GM23338 (cell line): ENCODE data around the gene TAPBPL. TPM values are rescaled to one million over a fixed set of nuclear protein-coding genes. Genes with fewer than 3 reads are reported as not detected.

Source experiments
- ATAC-seq: fragments of 200-7000 bp; cut with Tn5 transposase; 3 replicates; pipeline ENCODE4 v1.9.1; 2020
- DNase-seq: peaks from one replicate; pipeline ENCODE4 v3.0.0-alpha.2; 2015; ENCODE audit warnings: low spot score
- H2AFZ ChIP-seq: fragments of 200-600 bp; sonication (generic); 2 replicates; pipeline ENCODE4 v1.8.0; 2016; ENCODE audit warnings: antibody characterized with exemption, mild to moderate bottlenecking, moderate library complexity
- H3F3A ChIP-seq: fragments of 200-600 bp; sonication (generic); replicated peaks from 2 replicates; pipeline ENCODE4 v1.8.0; 2017; ENCODE audit warnings: antibody characterized with exemption, mixed run types, low read depth
- H3K27ac ChIP-seq: fragments of 200-600 bp; sonication (generic); 2 replicates; pipeline ENCODE4 v1.6.1; 2016; ENCODE audit warnings: low read depth
- H3K27me3 ChIP-seq: fragments of 200-600 bp; sonication (generic); 2 replicates; pipeline ENCODE4 v1.8.0; 2016; ENCODE audit warnings: mild to moderate bottlenecking, mixed run types, moderate library complexity; ENCODE audit not compliant: insufficient read depth
- H3K36me3 ChIP-seq: fragments of 200-600 bp; sonication (generic); 2 replicates; pipeline ENCODE4 v1.8.0; 2016; ENCODE audit warnings: mild to moderate bottlenecking; ENCODE audit not compliant: insufficient read depth
- H3K4me1 ChIP-seq: fragments of 200-600 bp; sonication (generic); 2 replicates; pipeline ENCODE4 v1.8.0; 2016; ENCODE audit warnings: mild to moderate bottlenecking, moderate library complexity; ENCODE audit not compliant: insufficient read depth
- H3K4me2 ChIP-seq: fragments of 200-600 bp; sonication (generic); 2 replicates; pipeline ENCODE4 v1.7.1; 2017; ENCODE audit warnings: mixed run types
- H3K4me3 ChIP-seq: fragments of 200-600 bp; sonication (generic); 2 replicates; pipeline ENCODE4 v1.6.1; 2016; ENCODE audit warnings: mixed run types
- H3K79me2 ChIP-seq: fragments of 200-600 bp; sonication (generic); replicated peaks from 2 replicates; pipeline ENCODE4 v1.8.0; 2017; ENCODE audit warnings: mild to moderate bottlenecking; ENCODE audit not compliant: insufficient read depth
- H3K9me2 ChIP-seq: fragments of 200-600 bp; sonication (generic); 2 replicates; pipeline ENCODE4 v1.8.0; 2017; ENCODE audit not compliant: insufficient read depth
- H4K20me1 ChIP-seq: fragments of 200-600 bp; sonication (generic); replicated peaks from 2 replicates; pipeline ENCODE4 v1.8.0; 2017; ENCODE audit warnings: mild to moderate bottlenecking; ENCODE audit not compliant: insufficient read depth
- H3K27ac Mint-ChIP-seq: 2 replicates; pipeline ENCODE4 v1.8.0; 2020; ENCODE audit warnings: inconsistent platforms, mild to moderate bottlenecking, moderate library complexity, mixed read lengths
- H3K27me3 Mint-ChIP-seq: 3 replicates; pipeline ENCODE4 v1.8.0; 2022; ENCODE audit warnings: low read depth, mild to moderate bottlenecking, moderate library complexity, mixed read lengths, inconsistent platforms; ENCODE audit not compliant: insufficient read depth, poor library complexity
- H3K36me3 Mint-ChIP-seq: 3 replicates; pipeline ENCODE4 v1.8.0; 2021; ENCODE audit warnings: low read depth, mild to moderate bottlenecking, inconsistent platforms, moderate library complexity, mixed read lengths
- H3K4me1 Mint-ChIP-seq: 3 replicates; pipeline ENCODE4 v1.8.0; 2020; ENCODE audit warnings: mild to moderate bottlenecking, inconsistent platforms, mixed read lengths
- H3K4me3 Mint-ChIP-seq: 3 replicates; pipeline ENCODE4 v1.8.0; 2021; ENCODE audit warnings: moderate library complexity, mild to moderate bottlenecking, inconsistent platforms, mixed read lengths
- H3K9me3 Mint-ChIP-seq: 3 replicates; pipeline ENCODE4 v1.8.0; 2020; ENCODE audit warnings: moderate library complexity, mild to moderate bottlenecking, inconsistent platforms, mixed read lengths
- EZH2 ChIP-seq: fragments of 200-600 bp; sonication (generic); IDR thresholded peaks from one replicate; pipeline ENCODE4 v1.8.0; 2017; ENCODE audit warnings: antibody characterized with exemption, mild to moderate bottlenecking, low read depth; ENCODE audit not compliant: unreplicated experiment
- JUNB ChIP-seq: IDR thresholded peaks from one replicate; pipeline ENCODE4 v1.6.1; 2016; ENCODE audit warnings: antibody characterized with exemption; ENCODE audit not compliant: unreplicated experiment
- NANOG ChIP-seq: IDR thresholded peaks from 2 replicates; pipeline ENCODE4 v1.6.1; 2016; ENCODE audit warnings: antibody characterized with exemption, borderline replicate concordance
- POLR2AphosphoS5 ChIP-seq: IDR thresholded peaks from 2 replicates; pipeline ENCODE4 v1.6.1; 2016; ENCODE audit warnings: antibody characterized with exemption, low read depth
- STAT1 ChIP-seq: IDR thresholded peaks from one replicate; pipeline ENCODE4 v1.6.1; 2016; ENCODE audit warnings: antibody characterized with exemption; ENCODE audit not compliant: unreplicated experiment
- ZNF114 ChIP-seq: fragments of 250-450 bp; sonication (Bioruptor Pico); IDR thresholded peaks from 2 replicates; pipeline ENCODE4 v1.5.0; 2020; ENCODE audit warnings: mild to moderate bottlenecking, moderate library complexity
- ZNF331 ChIP-seq: fragments of 250-450 bp; sonication (Bioruptor Pico); IDR thresholded peaks from 2 replicates; pipeline ENCODE4 v1.5.0; 2020; ENCODE audit warnings: low read depth, mild to moderate bottlenecking, moderate library complexity
- polyA plus RNA-seq: library from polyadenylated mRNA; unstranded; fragments of >200 nt; fragmentation: Nextera tagmentation; extraction: Ambion mirVana; gene quantifications from 2 replicates; pipeline ENCODE4 v1.2.1, GENCODE V29; 2016
- total RNA-seq: library from RNA; depleted of rRNA; stranded (reverse); fragments of >200 nt; shearing (Covaris generic); gene quantifications from 2 replicates; pipeline ENCODE4 v1.2.3, GENCODE V29; 2014
- TF ChIP-seq, protein P1 (sequence below): IDR thresholded peaks from one replicate; pipeline ENCODE4 v1.6.1; 2018; ENCODE audit warnings: antibody characterized with exemption; ENCODE audit not compliant: unreplicated experiment
- TF ChIP-seq, protein P2 (sequence below): IDR thresholded peaks from 2 replicates; pipeline ENCODE4 v1.6.1; 2016; ENCODE audit warnings: antibody characterized with exemption
- TF ChIP-seq, protein P3 (sequence below), 2 experiments: fragments of 200-600 bp in 1 of 2; sonication (generic) in 1 of 2; conservative IDR thresholded peaks; 2 replicates each; pipeline versions ENCODE4 v1.5.1 to v1.6.1; 2016 to 2017; ENCODE audit warnings: antibody characterized with exemption in 2 of 2, low read depth in 2 of 2, mild to moderate bottlenecking in 2 of 2, moderate library complexity in 1 of 2

Gene TAPBPL
- total and polyA plus RNA-seq, 2 experiments from 2014 or later = 0.59 to 0.65 TPM

DNA sequence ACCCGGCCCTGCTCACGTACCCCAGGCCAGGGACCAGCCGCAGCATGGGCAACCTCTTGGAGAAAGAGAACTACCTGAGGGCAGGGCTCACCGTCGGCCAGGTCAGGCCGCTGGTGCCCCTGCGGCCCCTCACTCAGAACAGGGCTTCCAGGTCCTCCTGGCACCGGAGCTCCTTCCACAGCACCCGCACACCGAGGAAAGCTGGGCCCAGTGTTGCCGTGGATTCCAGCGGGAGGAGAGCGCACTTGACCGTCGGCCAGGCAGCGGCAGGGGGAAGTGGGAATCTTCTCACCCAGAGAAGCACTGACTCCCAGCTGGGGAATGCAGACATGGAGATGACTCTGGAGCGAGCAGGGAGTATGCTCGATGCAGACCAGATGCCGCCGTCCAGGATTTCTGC lies 26.6 kb downstream of the TAPBPL start (continued):
- TF ChIP-seq, protein P1, sequence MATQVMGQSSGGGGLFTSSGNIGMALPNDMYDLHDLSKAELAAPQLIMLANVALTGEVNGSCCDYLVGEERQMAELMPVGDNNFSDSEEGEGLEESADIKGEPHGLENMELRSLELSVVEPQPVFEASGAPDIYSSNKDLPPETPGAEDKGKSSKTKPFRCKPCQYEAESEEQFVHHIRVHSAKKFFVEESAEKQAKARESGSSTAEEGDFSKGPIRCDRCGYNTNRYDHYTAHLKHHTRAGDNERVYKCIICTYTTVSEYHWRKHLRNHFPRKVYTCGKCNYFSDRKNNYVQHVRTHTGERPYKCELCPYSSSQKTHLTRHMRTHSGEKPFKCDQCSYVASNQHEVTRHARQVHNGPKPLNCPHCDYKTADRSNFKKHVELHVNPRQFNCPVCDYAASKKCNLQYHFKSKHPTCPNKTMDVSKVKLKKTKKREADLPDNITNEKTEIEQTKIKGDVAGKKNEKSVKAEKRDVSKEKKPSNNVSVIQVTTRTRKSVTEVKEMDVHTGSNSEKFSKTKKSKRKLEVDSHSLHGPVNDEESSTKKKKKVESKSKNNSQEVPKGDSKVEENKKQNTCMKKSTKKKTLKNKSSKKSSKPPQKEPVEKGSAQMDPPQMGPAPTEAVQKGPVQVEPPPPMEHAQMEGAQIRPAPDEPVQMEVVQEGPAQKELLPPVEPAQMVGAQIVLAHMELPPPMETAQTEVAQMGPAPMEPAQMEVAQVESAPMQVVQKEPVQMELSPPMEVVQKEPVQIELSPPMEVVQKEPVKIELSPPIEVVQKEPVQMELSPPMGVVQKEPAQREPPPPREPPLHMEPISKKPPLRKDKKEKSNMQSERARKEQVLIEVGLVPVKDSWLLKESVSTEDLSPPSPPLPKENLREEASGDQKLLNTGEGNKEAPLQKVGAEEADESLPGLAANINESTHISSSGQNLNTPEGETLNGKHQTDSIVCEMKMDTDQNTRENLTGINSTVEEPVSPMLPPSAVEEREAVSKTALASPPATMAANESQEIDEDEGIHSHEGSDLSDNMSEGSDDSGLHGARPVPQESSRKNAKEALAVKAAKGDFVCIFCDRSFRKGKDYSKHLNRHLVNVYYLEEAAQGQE = no peak

GRCh38 chr12:6488240-6488639 lies 36.4 kb downstream of the TAPBPL start:
- Histone ChIP-seq H3K27ac (no peak overlapping the region), H3K27me3 (no peaks in the 10 kb centered on the region), H3K79me2 (peaks cover 15% of the 10 kb centered on the region), H3K4me1 (peaks cover 10% of the 10 kb centered on the region), H3K4me2 (no peak overlapping the region), H3K36me3 (no peaks in the 10 kb centered on the region; the same call in 1 of the 2 replicates), H3K4me3 (no peak overlapping the region), H4K20me1 (no peaks in the 10 kb centered on the region; the same call in 1 of the 2 replicates), H3K9me2 (no peaks in the 10 kb centered on the region), H2AFZ (no peak overlapping the region), H3F3A (peaks cover 8% of the 10 kb centered on the region; the same call in 1 of the 2 replicates)
- DNase-seq (no peak), ATAC-seq (no peak)
- H3K27me3 Mint-ChIP-seq = peaks cover 8% of the 10 kb centered on the region
- H3K4me3 Mint-ChIP-seq = no peak overlapping the region
- peaks cover 4% of the 10 kb centered on the region; the same call in 1 of the 3 replicates for H3K4me1 Mint-ChIP-seq
- peaks cover 13% of the 10 kb centered on the region for H3K36me3 Mint-ChIP-seq
- H3K9me3 Mint-ChIP-seq = no peaks in the 10 kb centered on the region
- H3K27ac Mint-ChIP-seq = no peak overlapping the region
- TF ChIP-seq JUNB (no peak), EZH2 (no peak), NANOG (no peak), ZNF114 (CRISPR knock-in tag) (no peak), POLR2AphosphoS5 (no peak), ZNF331 (CRISPR knock-in tag) (no peak), STAT1 (no peak)
- TF ChIP-seq, protein P2, sequence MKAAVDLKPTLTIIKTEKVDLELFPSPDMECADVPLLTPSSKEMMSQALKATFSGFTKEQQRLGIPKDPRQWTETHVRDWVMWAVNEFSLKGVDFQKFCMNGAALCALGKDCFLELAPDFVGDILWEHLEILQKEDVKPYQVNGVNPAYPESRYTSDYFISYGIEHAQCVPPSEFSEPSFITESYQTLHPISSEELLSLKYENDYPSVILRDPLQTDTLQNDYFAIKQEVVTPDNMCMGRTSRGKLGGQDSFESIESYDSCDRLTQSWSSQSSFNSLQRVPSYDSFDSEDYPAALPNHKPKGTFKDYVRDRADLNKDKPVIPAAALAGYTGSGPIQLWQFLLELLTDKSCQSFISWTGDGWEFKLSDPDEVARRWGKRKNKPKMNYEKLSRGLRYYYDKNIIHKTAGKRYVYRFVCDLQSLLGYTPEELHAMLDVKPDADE = no peak
- TF ChIP-seq, protein P3, sequence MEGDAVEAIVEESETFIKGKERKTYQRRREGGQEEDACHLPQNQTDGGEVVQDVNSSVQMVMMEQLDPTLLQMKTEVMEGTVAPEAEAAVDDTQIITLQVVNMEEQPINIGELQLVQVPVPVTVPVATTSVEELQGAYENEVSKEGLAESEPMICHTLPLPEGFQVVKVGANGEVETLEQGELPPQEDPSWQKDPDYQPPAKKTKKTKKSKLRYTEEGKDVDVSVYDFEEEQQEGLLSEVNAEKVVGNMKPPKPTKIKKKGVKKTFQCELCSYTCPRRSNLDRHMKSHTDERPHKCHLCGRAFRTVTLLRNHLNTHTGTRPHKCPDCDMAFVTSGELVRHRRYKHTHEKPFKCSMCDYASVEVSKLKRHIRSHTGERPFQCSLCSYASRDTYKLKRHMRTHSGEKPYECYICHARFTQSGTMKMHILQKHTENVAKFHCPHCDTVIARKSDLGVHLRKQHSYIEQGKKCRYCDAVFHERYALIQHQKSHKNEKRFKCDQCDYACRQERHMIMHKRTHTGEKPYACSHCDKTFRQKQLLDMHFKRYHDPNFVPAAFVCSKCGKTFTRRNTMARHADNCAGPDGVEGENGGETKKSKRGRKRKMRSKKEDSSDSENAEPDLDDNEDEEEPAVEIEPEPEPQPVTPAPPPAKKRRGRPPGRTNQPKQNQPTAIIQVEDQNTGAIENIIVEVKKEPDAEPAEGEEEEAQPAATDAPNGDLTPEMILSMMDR (conservative IDR thresholded peaks at IDR 0.05; ENCODE audit: low read depth in 2 of 2) = no peak
- TF ChIP-seq, protein P1 = no peak
